GM19324 (cell line): ENCODE data around the gene SORCS2.
"Not testable (repeated sequence)": the region's sequence is repeated elsewhere in the genome, so short reads cannot be mapped to it uniquely, and the experiment has no call there.

ENCODE experiments used
- ATAC-seq: cut with Tn5 transposase; IDR thresholded peaks from one replicate; pipeline ENCODE4 v1.9.1; 2021; ENCODE audit warnings: mild to moderate bottlenecking, moderate library complexity; ENCODE audit not compliant: unreplicated experiment, low FRiP score

Gene SORCS2

DNA sequence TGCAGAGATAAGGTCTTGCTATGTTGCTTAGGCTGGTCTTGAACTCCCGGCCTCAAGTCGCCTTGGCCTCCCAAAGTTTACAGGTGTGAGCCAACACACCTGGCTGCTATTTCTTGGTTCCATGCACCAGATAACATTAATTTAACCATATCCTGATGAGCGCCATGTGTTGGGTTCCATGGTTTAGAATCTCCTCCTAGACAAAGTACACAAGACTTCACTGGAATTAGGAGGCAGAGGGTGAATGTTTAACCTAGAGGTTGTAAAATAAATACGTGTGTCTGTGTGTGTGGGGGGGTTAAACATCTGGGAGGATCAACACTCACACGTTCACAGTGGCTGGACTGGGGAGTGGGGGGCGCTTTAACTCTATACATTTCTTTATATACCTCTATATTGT, 32.4 kb upstream of the SORCS2 start:
- ATAC-seq, result no peak

DNA sequence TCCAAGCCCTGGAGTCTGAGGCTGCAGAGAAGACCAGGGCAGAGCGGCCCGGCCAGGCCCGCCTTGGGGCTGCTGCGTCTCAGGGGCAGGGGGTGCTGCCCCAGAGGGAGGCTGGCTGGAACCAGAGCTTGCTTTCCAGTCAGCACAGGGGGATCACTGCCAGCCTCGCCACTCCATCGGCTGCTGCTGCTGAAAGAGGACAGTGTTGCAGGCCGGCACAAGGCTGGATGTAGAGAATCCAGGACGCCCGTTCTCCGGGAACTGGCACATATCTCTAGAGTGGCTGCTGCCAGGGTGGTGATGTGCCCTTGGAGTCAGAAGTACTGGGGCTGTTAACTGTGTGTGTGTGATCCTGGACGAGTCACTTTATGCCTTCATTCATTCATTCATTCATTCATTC, 31.9 kb upstream of the SORCS2 start:
- ATAC-seq, result no peak

DNA sequence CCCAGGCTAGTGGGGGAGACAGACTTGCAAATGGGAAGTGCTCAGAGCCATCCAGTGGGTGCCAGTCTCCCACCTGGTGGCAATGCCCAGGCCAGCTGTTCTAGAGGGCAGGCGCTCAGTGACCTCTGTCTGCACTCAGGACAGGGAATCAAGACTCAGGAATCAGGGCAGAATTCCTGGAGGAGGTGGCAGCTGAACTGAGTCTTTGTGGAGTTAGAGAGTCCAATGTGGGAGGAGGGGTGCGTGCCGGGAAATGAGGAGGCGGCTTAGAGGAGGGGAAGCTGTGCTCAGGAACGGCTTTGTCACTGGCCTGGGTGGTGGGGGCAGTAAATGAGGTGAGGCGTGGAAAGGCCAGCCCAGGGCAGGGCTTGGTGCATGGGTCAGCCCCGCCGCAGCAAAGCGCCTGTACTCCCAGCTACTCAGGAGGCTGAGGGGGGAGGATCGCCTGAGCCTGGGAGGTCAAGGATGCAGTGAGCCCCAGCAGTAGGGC, 31.3 kb upstream of the SORCS2 start:
- no peak for ATAC-seq

DNA sequence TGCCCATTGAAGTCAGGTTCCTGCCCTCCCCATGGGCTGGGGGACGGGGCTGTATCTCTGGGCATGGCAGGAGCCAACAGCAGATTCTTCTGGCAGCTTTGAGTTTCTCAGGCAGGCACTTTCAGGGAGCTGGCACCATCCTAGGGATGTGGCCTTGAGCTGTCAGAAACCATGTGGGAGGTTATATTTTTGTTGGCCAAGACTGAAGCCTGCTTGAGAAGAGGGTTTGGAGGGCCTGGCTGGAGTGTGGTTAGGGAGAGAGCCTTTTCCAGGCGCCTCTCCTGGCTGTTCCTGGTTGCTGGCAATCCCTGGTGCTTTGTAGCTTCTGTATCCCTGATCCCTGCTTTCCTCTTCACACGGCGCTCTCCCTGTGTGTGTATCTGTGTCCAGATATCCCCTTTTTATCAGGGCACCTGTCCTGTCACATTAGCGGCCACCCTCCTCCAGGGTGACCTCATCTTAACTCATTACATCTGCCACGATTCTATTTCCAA, 30.6 kb upstream of the SORCS2 start:
- no peak for ATAC-seq

DNA sequence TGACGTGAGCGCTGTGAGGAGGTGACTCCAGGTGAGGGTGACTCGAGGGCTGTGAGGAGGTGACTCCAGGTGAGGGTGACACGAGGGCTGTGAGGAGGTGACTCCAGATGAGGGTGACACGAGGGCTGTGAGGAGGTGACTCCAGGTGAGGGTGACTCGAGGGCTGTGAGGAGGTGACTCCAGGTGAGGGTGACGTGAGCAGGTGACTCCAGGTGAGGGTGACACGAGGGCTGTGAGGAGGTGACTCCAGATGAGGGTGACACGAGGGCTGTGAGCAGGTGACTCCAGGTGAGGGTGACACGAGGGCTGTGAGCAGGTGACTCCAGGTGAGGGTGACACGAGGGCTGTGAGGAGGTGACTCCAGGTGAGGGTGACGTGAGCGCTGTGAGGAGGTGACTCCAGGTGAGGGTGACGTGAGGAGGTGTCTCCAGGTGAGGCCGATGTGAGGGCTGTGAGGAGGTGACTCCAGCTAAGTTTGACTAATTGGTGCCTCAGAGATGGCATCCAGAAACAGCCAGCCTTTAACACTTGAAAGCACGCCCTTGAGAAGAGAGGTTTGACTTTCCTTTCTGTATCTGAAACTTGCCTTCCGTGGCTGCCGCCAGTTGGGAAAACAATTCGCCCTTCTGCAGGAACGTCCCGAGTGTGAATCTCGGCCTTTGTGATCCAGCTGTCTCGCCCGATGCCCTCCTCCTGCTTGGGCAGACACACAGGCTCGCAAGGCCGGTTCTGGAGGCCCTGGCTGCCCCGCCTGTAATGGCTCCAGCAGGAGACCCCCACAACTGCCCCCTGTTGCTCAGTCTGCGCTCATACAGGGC, 27.1 kb upstream of the SORCS2 start:
- not testable (repeated sequence) for ATAC-seq

DNA sequence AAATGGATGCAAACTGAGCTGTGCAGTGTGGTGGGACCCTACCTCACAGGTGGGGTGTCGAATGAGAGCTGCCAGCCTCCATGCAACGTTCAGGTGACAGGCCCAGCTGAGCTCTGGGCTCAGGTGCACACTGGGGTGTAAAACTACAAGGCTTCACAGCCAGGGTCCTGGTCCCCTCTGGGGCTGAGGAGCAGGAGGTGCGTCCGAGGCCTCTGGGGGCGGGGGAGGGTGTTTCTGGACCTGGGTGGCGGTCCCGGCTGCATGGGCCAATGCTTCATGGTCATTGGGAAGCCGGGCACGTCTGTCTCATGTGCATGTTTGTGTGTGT, 26.5 kb upstream of the SORCS2 start:
- no peak for ATAC-seq

DNA sequence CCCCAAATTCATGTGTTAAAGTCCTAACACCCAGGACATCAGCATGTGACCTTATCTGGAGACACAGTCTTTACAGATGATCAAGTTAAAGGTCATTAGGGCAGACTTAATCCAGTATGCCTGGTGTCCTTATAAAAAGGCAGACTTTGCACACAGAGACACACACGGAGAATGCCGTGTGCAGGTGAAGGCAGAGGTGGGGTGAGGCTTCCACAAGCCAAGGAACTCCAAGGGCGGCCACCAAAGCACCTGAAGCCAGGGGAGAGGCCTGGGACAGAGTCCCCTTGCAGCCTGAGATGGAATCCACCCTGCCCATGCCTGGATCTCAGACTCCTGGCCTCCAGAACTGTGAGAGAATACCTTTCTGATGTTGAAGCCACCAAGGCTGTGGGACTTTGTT, 26.1 kb upstream of the SORCS2 start:
- no peak for ATAC-seq

DNA sequence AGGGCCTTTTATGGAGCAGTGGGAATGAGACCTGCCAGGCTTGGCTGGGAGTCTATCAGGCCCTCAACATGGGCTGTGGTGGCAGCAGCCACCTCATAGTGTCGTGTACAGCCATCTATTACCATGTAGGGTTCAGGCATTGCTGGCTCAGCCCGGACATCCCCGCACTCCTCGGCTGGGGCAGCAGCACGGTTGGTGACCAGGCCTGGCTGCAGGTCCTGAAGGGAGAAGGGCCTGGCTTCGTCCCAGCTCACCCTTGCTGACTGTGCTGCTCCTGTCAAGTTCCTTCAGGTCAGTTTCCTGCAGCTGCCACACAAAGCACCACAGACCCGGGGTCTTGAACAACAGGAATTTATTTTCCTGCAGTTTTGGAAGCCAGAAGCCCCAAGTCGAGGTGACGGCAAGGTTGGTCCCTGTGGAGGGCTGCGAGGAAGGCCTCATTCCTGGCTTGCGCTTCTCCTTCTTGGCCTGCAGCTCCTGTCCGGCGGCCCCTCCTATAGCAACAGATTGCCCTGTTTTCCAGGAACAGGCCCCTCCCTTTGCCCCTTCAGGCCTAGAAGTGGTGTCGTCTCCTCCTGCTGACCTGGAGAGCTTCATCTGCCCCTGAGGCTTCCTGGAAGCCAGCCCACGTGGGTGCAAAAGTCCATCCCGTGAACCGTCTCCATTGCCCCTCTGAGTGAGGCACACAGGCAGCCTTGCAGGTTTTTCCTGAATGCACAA, 25.2 kb upstream of the SORCS2 start:
- no peak for ATAC-seq

DNA sequence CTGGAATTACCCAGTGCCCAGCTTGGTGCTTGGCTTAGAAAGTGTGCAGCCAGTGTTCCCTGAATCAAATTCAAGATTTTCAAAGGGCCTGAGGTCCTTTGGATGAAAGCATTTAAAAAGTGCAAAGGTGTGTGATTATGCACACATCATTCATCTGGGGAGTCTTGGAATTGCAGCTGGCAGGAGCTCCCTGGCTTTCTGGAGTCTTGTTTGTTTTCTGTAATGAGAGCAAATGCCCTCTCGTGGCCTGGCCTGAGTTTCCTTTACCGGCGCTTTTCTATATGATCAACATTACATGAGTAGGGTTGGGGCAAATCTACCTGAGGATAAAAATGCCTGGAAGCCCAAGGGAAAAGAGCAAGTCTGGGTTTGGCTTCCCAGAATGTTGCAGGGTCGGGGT, 24.6 kb upstream of the SORCS2 start:
- ATAC-seq, result no peak

DNA sequence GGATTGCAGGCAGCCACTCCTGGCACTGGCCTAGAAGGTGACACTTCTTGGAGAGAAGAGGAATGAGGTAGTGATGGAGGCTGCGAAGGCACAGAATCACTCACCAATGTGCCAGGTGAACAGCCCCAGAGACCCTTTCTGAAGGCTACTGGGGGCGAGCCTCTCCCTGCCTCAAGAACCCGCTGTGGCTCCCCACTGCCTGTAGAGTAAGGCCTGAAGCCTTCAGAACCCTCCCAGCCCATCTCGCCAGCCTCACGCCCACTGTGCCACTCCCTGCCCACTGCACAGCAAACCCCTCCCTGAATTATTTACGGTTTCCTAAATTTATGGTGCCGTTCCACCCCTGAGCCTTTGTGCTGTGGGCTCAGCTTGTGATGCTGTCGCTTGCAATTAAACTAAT, 24.2 kb upstream of the SORCS2 start:
- no peak for ATAC-seq

DNA sequence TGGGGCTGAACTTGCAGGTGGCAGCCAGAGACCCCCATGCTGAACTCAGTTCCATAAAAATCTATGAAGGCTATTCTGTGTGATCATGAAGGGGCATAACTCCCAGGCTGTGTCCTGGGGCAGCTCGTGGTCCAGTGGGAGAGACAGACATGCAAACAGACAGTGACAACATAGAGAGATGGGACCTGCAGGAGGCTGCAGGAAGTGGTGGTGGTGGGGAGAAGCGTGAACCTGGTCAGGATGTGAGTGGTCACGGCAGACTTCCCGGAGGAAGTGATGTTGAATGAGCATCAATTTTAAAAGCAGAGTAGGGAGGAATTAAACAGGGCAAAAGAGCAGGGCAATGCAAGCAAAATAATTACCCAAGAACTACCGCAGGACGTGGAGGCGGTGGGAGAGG, 23.2 kb upstream of the SORCS2 start:
- ATAC-seq, result no peak

DNA sequence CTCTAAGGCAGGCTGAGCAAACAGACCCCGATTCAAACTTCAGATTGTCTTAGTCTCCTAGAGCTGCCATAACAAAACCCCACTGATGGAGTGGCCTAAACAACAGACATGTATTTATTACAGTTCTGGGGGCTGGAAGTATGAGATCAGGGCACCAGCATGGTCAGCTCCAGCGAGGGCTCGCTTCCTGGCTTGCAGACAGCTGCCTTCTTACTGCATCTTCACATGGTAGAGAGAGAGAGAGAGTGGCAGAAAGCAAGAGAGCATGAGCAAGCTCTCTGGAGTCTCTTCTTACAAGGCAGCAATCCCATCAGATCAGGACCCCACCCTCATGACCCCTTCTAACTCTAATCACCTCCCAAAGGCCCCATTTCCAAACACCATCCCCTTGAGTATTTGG, 22.3 kb upstream of the SORCS2 start:
- ATAC-seq, result no peak

DNA sequence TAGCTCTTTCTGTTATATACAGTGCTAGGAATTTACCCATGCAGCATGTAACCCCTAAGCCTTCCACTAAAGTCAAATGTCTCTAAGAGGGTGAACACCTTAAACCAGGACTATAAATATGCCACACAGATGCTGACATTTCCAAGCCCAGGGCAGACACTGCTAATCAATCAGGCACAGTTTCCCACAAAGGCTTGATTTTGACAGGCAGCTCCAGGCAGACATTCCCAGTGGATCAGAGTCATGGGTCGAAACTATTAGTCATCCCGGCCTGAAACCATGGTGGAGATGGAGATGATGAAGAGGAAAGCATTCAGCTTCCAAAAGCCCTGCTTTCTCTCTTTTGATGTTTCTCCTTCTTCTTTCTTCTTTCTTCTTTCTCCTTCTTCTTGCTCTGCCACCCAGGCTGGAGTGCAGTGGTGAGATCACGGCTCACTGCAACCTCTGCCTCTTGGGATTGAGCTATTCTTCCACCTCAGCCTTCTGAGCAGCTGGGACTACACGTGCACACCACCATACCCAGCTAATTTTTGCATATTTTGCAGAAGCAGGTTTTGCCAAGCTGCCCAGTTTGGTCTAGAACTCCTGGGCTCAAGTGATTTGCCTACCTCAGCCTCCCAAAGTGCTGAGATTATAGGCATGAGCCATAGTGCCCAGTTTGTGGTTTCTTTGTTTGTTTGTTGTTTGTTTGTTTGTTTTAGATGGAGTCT, 21.0 kb upstream of the SORCS2 start:
- ATAC-seq, result no peak

DNA sequence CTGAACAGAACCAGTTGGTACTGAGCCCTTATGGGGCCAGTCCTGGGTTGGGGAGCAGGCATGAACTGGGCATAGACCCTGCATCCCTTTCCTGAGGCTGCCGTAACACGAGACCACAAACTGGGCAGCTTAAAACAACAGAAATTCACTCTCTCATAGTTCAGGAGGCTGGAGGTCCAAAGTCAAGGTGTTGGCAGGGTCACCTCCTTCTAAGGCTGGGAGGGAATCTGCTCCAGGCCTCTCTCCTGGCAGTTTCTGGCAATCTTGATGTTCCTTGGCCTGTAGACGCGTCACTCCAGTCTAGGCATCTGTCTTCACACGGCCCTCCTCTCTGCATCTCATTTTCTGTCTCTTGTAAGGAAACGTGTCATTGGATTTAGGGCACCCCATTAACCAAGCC, 19.8 kb upstream of the SORCS2 start:
- no peak for ATAC-seq

DNA sequence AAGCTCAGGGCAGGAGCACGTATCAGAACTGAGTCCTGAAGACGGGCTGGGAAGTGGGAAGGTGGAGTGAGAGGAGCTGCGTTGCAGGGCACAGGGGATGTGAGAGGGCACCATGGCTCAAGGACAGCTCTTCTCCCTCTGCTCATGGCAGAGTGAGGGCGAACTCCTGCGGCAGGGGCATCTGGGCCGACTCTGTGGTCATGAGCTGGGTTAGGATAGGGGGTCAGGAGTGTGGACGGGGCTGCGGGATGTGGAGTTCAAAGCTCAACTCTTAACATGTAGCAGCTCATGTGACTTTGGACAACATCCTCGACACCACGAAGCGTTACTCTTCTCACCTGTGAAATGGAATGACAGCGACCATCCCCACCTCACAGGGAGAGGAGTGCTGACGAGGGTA, 19.4 kb upstream of the SORCS2 start:
- no peak for ATAC-seq

DNA sequence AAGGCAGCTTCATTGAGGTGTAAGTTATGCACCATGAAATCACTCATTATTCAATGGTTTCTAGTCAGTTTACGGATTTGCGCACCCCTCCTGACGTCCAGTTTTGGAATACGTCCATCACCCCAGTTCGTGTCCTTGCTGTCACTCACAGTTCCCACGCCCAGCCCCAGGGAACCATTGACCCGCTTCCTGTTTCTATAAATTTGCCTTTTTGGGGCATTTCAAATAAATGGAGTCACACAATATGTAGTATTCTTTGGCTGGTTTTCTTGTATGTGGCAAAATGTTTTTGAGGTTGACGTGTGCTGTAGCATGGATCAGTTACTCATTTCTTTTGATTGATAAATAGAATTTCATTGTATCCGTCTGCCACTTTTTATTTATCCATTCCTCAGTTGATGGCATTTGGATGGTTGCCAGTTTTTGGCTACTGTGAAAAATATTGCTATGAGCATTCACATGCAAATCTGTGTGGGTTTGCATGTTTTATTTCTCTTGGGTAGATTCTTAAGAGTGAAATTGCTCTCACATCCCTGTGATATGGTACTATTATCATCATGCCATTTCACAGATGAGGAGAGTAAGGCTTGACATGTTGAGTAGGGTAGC, 18.4 kb upstream of the SORCS2 start:
- no peak for ATAC-seq

DNA sequence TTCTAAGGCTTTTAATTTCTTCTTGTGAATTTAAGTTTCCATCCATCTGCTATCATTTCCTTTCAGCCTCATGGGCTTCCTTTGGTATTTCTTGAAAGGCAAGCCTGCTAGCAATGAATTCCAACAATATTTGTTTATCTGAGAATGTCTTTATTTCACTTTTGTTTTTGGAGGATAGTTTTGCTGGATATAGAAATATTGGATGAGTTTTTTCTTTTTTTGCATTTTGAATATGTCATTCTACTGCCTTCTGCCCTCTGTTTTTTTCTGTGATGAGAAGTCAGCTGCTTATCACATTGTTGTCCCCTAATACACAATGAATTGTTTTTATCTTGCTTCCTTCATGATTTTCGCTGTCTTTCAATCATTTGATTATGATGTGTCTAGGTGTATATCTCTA, 13.2 kb upstream of the SORCS2 start:
- no peak for ATAC-seq

DNA sequence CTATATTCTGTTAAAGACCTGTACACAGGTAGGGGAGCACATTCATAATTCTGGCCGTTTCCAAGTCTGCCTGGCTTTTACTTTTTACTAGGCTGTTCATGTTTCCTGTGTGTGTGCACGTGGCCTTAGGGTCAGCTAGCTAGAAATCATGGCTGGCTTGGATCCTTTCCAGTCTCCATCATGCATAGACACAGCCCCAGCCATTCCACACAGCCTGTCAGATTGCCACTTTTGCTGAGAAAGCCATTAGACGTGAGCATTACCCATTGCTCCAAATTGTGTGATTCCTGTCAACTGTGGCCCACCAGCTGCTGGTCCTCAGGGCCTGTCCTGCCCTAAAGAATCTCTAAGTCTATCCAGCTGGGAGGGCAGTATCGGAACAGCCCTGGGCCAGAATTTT, 11.4 kb upstream of the SORCS2 start:
- no peak for ATAC-seq

DNA sequence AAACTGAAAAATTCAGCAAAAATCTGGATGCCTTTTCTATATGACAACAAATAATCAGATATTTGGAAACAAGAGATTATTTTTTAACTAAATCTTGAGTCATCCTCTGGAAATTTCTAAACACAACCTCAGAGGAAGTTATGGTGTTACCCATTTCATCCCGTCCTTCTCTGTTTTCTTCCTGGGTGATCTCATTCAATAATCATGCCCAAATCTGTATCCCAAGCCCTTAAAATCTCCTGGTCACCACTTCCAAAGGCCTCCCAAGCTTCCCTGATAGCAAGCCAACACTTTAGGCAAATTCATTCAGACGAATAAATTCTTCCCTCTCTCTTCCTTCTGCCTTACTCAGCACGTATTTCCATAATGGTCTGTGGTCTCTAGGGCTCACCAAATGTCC, 9.7 kb upstream of the SORCS2 start:
- ATAC-seq, result no peak

DNA sequence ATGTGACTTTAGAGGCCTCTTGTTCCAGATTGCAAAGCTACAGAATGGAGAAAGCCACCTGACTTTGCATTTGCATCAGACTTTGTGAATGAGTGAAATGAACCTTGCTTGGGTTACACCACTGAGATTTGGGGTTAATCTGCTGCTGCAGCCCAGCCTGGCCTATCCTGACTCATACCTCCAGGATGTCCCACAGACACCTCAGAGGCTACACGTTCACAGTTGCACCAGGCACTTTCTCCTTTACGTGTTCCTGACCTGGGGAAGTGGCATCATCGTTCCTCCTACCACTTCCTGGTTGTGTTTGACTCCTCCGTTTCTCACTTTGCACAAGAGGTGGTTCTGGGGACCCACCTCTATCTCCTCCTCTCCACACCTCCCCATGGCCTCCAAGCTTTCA, 9.2 kb upstream of the SORCS2 start:
- ATAC-seq, result no peak
